ENCODE measurements around the gene ELMO1.

Gene ELMO1

GRCh38 chr7:37342176-37342687 is 106.4 kb downstream of the ELMO1 start:
- no peak for DNase-seq

- no peak for DNase-seq
Measured at GRCh38 chr7:37341033-37341630, 107.5 kb downstream of the ELMO1 start.

GRCh38 chr7:37338966-37339365 is 109.7 kb downstream of the ELMO1 start:
- no peak for DNase-seq

GRCh38 chr7:37337522-37337921 is 111.1 kb downstream of the ELMO1 start:
- DNase-seq: no peak

DNA sequence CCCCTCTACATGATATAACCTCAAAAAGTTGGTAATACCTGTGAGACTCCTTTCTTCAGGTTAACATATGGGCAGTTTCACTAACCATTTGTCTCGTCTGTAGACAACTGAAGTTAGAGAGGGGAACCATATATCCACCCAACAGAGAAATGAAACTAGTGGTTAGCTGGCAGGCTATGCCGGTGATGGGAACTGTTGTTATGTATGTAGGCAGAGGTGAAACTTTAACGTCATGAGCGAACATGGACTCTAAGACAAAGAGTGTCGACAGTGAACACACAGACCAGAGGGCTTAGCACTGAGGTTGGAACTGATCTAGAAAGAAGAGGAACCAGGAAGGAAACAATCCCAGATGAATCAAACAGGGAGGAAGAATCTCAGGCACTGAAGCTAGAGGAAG is 112.4 kb downstream of the ELMO1 start:
- DNase-seq: no peak

DNA sequence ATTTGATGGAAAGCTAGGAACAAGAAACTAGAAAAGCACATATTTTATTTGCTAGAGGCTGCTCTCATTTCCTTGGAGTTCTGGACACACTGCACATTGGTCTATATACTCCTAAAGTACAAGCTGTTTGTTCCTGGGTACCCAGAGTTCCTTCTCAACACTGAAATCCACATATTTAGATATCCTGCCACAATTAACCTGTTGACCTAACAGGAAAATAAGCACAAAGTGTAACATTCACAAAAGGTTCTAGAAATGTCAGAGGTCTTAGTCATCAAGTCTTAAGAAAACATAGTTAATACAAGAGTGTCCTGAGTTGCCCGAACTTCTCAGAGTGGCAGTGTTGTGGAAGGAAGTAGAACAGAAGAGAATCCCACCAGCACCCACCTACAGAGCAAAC is 115.6 kb downstream of the ELMO1 start:
- DNase-seq: no peak

DNA sequence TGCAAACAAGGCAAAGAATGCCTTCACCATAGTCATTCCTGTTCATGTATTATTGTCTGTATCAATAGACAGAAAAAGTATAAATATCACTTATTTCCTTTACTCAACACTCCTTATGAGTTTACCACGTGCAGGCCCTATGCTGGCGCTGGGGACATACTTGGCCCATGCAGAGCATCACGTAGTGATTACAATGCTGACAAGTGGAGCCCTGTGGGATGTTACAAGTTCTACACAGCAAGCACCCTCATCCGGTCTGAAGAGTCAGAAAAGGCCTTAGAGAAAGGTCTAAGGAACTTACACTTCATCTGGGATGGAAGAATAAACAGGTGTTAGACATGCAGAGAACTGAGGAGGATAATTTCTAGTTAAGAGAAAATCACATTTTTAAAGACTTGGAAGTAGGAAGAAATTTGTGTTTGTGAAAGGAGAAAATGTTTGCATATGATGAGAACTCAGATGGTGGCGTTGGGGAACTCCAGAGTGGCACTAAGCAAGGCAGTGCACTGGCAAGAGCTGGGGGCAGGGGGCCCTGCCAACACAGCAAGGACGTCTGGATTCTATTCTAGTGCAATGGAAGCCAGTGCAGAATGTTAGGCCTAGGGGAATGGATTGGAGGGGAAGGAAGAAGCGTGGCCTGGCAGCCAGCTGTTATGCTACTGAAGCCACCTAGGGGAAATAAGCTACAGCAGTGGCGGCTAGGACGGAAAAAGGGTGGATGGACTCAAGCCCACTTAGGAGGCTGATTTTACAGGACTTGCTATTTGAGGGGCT is 116.2 kb downstream of the ELMO1 start:
- DNase-seq: no peak

DNA sequence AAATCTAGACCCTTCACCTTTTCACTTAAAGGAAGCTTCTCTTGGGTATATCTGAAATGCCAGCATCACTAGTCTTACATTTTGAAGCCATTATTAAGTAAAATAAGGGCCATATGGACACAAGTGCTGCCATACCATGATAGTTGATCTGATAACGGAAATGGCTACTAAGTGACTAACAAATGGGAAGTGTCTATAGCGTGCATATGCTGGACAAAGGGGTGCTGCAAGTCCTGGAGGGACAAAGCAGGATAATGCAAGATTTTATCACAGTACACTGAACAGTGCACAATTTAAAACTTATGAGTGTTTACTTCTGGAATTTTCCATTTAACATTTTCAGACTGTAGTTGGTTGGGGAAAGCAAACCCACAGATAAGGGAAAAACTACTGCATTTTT is 117.9 kb downstream of the ELMO1 start:
- no peak for DNase-seq

DNA sequence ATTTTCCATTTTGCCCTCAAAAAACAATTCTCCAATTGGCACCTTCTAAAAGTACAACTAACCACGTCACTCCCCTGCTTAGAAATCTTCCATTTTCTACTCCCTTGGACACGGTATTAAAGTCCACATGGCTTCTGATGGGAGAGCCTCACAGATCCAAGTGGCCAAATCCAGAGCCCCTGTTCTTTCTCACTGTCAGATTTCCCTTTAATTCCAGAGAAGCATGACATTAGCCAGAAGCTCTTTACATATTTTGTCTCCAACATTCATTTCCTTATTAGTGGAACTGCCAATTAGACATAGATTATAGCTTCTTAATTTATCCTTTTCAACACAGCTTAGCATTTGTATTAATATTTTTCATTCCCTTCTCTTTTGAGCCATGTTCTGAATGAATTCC is 118.7 kb downstream of the ELMO1 start:
- no peak for DNase-seq

GRCh38 chr7:37327288-37327687 is 121.4 kb downstream of the ELMO1 start:
- no peak for DNase-seq

- peak; percentile 53 for DNase-seq
Measured at GRCh38 chr7:37323966-37324365, 124.7 kb downstream of the ELMO1 start.

DNA sequence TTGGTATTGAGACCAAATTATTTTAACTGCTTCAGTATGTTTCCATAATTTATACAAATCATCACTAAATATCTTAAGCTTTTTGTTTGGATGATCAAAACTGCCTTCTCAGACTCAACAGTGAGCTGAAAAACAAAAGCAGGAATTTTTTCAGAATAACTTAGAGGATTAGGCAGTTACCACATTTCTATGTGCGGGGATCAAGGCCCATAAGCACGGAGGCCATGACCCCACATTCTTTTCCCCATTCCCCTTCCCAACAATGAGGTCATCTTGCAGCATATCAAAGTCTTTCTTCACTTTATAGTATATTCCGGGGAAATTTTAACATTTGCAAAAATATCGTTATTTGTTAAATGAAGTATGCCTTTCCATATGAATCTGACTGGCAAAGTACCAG is 125.8 kb downstream of the ELMO1 start:
- DNase-seq: no peak

GRCh38 chr7:37320848-37321468 is 127.7 kb downstream of the ELMO1 start:
- no peak for DNase-seq

DNA sequence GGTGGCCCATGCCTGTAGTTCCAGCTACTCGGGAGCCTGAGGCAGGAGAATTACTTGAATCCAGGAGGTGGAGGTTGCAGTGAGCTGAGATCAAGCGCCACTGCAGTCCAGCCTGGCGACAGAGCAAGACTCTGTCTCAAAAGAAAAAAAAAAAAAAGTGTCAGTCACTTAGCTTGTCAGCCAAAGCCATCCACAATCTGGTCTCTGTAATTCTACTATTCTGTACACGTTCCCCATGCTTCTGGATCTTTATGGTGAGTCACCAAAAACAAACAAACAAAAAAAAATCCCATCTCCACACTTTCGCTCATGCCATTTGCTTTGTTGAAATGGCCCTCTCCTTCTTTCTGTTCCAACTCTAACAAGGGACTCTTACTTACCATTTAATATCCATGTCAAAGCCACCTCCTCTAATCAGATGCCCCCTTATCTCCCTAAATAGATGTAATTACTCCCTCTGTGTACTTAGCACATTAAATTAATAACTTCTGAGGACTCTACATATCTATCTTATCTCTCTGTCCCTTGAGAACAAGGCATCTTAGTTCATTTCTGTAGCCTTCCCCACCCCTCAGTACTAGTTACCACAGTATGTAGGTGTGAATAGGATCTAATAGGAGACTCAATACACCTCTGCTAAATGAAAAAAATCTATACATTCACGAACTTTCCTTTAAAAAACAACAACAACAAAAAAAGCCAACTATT is 128.4 kb downstream of the ELMO1 start:
- no peak for DNase-seq

- no peak for DNase-seq
Measured at GRCh38 chr7:37318541-37318940, 130.1 kb downstream of the ELMO1 start.

GRCh38 chr7:37315772-37316715 is 132.6 kb downstream of the ELMO1 start:
- no peak for DNase-seq

GRCh38 chr7:37312608-37313007 is 136.1 kb downstream of the ELMO1 start:
- no peak for DNase-seq

DNA sequence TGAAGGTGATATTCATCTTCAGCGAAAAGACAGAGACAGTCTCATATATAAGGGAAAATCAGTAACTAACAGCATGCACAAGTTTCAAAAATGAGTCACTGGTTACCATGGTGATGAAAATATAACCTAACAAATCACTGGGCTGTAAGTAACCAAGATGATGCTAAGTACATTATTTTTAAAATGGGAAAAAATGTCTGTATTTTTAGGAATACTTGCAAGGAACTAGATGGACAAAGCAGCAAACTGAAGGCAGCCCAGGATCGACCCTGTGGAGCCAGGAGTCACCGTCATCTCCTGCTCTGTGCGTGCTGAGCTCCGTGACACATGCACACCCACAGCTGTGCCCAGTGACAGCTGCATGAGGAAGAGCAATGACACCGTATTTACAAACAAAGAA is 137.3 kb downstream of the ELMO1 start:
- no peak for DNase-seq

- no peak for DNase-seq
Measured at GRCh38 chr7:37310327-37311080, 138.2 kb downstream of the ELMO1 start.

DNA sequence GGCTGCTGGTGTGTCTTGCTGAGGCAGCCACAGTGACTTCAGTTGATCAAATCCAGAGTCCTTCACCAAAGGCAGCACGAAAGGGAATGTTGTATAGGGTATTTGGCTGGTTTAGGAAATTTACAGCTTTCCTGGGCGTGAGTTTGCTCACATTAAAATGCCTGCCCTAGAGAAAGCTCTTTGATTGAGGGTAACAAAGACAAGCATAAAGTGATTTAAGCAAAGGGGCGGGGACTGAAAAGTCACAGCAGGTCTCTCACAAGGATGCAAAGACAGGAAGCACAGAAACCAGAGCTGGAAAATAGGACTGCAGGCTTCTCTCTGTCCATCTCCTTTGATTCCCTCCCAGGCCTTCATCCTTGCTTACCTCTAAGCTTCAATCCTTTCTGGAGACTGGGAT is 139.2 kb downstream of the ELMO1 start:
- no peak for DNase-seq

DNA sequence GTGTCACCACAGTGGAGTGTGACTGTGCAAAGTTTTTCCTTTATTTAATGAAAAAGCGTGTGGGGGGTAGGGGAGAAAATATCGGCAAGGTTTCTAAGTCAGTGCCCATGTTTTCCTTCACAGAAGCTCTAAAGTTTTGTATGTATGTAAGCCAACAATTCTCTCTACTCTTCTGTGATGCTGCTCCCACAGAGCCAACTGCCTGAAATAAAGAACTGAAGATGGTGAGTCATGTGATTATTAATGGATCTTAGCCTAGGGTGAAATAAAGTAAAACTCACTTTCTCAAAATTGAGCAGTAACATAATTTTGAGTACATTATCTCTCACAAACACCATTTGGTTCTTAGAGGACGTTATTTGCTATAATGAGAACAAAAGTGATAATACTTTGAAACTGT is 143.7 kb downstream of the ELMO1 start:
- DNase-seq: no peak

DNA sequence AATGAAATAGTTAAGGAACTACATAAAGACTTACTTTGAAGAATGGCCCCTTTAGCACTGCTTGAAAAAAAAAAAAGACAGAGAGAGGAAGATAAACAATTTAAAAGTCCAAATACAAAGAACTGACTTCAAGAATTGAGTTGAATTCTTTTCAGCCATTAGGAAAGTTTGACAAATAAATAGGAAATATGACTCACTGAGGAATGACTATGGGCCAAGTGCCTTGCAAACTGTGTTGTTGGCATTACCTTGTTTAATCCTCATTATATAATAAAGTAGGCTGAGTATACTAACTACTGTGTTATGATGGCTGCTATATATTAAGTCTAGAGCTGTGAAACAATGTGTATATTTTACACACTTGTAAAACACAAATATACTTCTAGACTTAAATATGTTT is 151.1 kb downstream of the ELMO1 start:
- DNase-seq: no peak

All from NCI-H69 (cell line).